CD4-positive, alpha-beta T cell treated with Interleukin-17A for 4 hours (primary cell): ENCODE measurements around the gene SLC13A5.
"Not testable (repeated sequence)": the region's sequence is repeated elsewhere in the genome, so short reads cannot be mapped to it uniquely, and the experiment has no call there.

ENCODE experiments used
- DNase-seq: peaks from one replicate; pipeline ENCODE4 v3.0.0-alpha.2; 2020; ENCODE audit warnings: mixed read lengths

SLC13A5 gene

DNA sequence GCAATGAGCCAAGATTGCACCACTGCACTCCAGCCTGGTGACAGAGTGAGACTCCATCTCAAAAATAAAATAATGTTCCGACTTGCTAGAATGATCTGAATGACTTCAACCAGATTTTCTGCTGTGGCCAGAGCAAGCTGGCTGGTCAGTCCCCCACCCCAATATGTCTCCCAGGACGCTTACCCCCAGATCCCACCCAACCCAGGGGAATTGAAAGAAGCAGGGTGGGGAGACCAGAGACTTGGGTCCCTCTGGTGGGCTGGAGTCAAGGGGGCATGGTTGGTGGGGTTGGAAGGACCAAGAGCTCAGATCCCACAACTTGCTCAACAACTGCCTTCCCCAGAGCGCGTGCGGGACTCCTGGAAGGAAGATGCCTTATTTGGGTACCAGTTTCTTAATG lies 54.8 kb downstream of the SLC13A5 start:
- DNase-seq, result not testable (repeated sequence)

DNA sequence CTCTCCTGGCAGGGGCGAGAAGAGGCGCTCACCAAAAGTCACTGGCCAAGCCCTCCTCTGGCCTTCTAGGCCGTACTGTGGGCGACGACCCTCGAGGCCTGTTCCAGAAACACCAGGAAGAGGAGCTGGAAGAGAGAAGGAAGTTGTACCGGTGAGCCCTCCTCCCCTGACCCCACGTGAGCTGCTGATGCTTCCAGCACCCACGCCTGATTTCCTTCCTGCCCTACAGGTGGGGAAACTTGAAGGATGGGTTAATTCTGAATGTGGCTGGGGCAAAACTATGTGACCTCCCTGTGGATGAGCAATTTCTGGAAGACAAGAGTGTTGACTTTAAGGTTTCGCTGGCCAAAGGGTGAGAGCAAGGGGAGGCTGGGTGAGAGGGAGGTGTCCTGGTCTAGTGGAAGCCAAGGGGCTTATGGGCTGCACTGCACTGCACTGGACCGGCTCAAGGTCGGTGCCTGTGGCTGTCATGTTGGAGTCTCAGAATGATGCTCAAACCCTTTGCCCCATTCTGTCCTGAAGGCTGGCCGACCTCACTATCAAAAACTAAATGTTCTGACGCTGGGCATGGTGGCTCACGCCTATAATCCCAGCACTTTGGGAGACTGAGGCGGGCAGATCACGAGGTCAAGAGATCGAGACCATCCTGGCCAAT lies 55.4 kb downstream of the SLC13A5 start:
- DNase-seq, result no peak

DNA sequence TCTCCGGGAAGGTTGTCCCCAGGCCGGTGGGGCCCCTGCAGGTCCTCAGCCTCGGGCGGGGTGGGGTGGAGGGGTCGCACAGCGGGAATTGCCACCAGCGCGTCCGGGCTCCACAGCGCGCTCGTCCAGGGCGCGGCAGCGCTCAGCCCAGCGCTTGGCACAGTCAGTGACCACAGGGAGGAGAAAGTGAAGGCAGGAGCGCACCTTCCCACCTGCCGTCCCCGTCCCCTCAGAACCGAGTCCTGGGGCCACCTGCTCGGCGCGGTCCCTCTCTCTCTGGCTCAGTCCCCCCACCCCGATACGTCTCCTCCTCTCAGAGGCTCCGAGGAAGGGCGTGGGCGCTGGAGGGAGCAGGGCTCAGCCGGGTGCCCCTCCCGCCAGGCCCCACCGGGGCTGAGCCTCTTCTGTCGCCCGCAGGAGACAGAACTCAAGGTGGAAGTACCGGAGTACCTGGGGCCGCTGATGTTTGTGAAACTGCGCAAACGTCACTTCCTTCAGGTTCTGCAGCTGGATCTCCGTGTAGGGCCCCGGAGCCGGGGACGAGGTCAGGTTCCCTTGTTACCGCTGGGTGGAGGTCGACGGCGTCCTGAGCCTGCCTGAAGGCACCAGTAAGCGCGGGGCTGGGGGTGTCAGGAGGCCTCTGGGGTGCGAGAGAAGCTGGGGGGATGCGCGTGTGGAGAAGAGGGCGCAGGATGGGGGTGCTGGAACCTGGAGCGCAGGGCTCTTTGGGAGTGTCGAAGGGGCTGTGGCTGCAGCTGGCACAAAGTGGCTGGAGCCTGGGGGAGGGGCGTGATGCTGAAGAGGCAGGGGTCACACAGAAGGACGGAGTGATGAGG lies 56.2 kb downstream of the SLC13A5 start:
- DNase-seq, result peak; percentile 71

DNA sequence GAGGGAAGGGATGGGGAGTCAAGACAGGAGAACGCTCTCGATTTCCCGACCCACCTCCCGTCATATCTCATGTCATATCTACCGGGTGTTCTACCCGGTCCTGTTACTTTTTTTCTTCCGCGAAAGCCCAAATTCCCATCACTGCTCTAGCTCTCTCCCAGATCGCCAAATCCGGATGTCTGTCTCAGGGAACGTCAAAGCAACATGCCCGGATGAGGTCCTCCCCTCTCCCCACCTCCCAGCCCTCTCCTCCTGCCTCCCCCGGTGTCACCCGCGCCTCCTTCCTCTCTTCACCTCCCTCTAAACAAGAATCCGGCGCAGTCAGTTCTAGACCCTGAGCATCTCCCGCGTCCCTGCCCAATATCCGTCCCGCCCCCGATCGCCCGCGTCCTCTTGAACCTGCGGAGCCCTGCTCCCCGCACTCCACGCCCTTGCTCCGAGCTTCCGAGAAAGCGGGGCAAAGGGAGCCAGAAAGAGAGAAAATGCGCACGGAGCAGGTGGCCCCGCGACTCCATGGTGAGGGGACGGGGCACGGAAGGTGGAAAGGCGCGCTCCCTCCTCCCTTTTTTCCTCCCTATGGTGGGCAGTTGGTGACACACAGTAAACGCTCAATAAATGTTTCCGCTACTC lies 57.3 kb downstream of the SLC13A5 start:
- not testable (repeated sequence) for DNase-seq

DNA sequence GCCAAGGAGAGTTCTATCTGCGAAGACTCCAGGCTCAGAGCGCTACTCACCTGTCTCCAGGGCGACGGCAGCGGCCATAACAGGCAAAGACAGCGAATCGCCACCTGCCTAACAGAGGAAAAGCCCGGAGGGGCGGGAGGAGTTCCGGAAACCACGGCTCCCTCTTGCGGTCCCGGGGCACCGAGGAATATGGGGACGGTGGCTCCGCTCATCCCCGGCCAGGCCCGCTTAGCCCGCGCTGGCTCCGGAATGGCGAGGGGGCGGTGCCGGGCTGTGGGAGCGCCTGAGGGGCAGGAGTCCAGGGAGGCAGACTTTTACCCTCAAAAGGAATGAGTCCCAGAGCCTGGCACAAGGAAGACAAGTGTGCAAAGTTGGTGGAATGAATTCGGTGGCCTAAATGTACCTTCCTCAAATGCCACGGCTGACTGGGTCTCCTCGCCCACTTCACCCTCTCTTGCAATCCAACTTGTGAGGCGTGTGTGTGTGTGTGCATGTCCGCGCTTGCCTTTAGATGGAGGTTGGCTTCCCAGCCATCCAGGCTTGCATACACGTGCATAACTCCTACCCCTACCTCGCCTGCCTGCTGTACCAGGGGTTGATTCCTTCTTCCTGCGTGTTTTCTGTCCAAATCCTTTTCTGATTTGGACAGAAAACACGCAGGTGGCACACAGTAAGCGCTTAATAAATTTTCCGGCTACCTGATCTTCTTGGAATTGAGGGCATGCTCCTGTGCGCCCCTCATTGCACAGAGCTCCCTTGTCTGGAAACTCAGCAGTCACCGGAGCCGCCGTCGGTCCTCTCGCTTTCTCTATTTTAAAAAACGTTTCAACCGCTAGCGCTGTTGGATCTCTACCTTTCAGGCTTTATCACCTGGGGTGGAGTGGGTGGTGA lies 58.1 kb downstream of the SLC13A5 start:
- no peak for DNase-seq

DNA sequence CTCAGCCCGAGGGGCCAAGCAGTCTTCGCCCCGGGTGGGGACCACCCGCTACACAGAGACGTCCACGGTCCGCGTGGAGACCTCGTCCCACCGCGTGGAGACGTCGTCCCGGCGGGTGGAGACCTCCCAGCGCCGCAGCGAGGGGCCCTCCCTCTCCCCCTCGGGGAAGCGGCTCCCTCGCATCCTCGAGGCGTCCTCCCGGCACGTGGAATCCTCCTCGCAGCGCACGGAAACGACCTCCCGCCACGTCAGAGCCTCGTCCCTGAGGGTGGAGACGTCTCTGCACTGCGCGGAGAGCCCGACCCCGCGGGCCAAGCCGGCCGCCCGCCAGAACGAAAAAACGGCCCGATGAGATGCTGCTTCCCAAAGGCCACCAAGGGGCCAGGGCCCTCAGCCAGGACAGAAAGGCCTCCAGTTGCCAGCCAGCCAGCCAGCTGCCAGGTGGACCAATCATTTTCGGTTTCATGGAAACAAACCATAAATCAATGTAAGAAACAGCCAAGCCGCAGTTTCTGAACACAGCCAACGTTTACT lies 61.2 kb downstream of the SLC13A5 start:
- peak; percentile 61 for DNase-seq

DNA sequence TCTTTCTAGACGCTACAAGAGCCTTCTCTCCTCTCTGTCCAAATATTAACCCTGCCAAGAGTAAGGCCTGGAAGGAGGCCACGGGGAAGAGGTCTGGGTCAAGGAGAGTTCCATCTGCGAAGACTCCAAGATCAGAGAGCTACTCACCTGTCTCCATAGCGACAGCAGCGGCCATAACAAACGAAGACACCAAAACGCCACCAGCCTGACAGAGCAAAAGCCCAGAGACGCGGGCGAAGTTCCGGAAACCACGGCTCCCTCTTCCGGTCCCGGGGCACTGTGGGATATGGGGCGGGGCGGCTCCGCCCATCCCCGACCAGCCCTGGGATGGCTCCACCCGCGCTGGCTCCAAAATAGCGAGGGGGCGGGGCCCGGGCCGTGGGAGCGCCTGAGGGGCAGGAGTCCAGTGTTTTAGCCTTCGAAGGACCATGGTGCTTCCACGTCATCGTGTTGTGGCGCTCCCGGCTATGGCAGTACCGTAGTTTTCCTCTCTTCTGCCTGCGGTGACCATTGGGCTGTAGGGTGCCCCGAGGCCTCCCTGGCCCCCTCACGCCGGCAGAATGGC lies 61.7 kb downstream of the SLC13A5 start, which contains the start of the genes C17orf100 and MED31:
Gene C17orf100 (plus strand): TSS at position 409 of the 565 bp plus-strand sequence. CDS start 152 bp downstream, at position 561.
Gene MED31 (minus strand): TSS at position 252 of the 565 bp plus-strand sequence. CDS start 77 bp downstream, at position 175.
- DNase-seq, result peak; percentile 96

DNA sequence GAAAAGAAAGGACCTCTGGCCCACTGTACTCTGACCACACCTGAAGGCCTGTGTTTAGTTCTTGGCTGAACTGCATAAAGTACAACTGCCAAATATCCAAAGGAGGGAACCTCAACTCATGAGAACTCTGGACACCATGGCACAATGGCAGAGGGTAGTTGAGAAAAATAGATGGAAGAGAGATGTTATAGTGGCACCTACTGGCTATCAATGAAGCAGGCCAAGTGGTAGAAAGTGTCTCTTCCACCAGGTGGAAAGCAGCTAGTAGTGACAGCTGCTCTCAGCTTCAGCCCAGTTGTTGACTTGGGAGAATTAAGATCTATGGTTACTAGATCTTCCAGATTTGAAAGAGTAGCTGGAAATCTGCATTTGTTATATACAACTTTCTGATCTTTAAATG lies 65.0 kb downstream of the SLC13A5 start:
- no peak for DNase-seq

DNA sequence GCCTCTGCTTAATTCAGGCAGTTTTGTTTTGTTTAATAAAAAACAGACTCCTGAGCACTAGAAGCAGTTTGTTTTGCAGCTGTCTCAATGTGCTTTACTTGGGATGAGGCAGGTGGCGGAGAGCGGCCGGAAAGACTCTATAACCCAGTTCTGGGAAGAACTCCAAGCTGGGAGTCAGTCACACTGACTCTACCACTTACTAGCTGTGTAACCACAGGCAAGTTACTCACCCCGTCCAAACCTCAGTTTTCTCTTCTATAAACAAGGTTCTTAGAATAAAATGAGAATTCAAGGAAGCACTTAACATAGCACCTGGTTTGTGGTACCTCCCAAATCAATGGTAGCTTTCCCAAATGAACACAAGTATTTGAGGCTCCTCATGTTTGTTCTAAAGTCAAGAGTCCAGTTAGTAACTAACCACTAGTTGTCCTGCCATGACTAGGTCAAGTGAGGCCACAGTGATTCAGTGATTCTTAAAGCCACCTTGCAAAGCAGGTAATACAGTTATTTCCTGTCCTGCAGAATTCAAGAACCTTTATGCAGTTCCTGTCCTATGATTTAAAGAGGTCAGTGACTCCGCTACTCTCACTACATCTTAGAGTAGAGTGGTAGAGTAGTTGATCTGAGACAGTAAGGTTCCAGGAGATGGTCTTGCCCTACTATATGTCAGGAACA lies 69.6 kb downstream of the SLC13A5 start:
- DNase-seq, result no peak

DNA sequence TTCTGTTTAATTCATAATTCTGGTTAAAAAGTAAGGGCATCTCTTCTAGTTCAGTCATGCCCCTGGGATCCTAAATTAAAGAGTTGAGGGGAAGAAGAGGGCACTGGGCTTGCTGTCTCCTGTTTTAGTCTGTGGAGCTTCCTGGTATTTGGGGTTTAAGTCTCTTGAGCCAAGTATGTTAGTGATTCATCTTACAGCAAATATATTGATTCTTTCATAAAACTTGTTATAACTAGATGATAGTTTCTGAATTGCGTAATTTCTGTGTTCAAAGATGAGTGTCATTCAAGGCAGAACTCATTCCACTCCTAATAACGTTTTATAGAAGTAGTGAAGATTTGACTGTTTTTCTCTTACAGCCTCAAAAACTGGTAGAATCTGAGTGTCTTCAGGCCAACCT lies 70.6 kb downstream of the SLC13A5 start:
- no peak for DNase-seq

DNA sequence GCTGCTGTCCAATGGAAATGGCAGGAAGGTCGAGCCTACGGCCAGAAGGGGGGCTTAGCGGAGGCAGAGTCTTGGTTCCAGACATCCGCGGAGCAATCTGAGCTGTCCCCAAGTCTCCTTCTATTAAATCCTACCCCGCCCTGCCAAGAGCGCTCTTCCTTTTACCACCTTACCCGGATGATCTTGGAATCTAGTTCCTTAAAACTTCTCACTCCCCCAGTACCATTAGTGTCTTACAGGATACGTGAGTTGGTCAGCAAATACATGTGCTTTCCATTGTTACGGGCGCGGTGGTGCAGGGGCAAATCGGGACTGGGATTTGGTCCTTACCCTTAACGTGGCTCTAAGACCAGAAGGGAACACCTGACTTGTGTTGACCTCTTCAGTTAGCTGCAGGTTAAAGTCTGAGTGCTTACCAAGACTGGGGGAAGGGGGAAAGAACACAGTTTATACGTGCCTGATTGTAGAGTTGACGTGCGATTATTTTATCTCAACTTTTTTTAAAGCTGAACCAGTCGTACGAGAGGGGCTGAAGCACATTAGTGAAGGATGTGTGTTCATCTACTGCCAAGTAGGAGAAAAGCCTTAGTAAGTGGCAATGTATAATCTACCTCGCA lies 71.8 kb downstream of the SLC13A5 start:
- no peak for DNase-seq

DNA sequence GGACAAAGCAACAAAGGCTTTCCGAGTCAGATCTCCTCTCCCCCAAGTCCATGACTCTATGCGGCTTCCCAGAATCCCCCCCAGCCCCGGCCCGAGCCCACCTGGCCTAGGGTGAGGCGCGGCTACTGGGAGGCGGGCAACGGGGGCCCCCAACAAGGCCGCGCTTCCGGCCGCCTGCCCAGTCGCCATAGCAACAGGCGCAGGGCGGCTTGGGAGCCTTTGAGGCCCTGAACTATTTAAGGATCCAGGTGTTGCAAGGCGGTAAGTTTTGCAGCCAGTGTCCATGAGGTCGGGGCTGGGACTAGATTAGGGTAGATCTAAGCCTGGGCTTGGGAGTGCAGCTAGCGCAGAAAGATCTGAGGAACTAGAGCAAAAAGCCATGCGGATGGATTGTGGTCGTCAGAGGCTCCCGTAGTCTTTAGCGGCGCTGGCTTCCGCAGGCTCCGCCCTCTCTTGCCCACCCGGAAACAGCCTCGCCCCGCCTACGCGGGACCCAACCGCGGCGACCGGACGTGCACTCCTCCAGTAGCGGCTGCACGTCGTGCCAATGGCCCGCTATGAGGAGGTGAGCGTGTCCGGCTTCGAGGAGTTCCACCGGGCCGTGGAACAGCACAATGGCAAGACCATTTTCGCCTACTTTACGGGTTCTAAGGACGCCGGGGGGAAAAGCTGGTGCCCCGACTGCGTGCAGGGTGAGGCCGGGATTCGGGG lies 72.5 kb downstream of the SLC13A5 start, which contains the start of the genes KIAA0753 and TXNDC17:
Gene KIAA0753 (minus strand): TSS at position 176 of the 711 bp plus-strand sequence. CDS start 5,608 bp downstream, outside the sequence.
Gene TXNDC17 (plus strand): TSS at position 525 of the 711 bp plus-strand sequence. CDS start 23 bp downstream, at position 548.
- DNase-seq, result peak; percentile 95

DNA sequence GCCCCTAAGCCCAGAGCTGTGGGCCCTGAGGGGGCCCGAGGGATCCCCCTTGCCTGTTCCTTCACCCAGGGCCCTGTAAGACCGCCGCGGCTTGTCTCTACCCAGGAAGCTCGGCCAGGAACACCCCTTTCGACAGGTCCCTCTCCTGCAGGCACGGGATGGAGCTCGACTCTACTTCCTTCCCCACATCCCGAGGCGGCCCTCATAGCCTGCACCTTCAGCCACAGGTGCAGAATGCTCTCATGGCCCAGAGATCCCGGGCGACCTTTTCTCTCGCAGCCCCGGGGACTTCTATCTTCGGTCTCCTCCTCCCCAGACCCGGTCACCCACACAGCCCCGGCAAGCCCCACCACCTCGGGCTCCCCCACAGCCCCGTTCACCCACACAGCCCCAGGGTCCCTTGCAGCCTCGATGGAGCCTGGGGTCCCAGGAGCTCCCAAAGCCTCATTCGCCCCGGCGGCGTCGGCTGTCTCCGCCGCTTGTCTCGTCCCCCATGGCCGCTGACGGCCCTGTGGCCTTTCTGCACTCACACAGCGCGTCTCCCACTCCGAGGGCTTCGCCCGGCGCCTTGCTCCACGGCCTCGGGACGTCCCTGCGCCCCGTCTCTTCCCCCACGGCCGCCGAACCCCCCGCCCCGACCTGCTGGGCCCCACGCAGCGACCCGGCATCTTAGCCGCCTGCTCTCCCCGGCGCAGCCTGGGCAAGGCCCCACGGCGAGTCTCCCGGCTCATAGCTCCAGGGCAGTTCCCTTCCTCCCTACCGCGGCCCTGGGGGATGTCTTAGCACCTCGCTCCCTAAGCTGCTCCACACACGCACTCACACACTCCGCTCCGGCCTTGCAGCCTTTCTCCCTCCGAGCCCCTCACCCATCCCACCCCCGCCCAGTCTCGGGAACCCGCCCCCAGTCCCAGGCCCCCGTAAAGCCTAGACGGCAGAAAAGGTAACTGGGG lies 73.3 kb downstream of the SLC13A5 start:
- peak; percentile 39 for DNase-seq

DNA sequence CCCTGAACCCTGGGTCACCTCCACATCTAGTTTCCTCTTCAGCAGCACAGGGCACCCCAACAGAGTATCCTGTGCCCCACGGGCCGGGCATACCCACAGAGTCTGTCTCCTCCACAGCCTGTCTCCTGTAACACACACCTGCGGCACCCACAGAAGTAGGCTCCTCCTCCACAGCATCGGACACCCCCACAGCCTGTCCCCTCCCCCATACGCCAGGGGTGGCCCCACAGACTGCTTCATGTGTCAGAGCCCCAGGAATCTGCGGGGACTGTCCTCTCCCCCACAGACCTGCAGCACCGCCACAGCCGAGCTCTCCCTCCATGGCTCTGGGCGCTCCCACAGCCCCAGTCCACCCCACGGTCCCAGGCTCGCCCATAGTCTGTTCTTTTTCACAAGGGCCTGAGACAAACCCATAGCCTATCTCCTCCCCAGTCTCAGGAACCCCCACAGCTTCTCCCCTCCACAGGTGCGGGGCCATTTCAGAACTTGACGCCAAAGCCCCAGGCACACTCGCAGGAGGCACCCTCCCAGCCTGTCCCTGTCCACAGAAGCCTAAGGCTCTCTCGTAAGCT lies 74.1 kb downstream of the SLC13A5 start:
- DNase-seq, result no peak

DNA sequence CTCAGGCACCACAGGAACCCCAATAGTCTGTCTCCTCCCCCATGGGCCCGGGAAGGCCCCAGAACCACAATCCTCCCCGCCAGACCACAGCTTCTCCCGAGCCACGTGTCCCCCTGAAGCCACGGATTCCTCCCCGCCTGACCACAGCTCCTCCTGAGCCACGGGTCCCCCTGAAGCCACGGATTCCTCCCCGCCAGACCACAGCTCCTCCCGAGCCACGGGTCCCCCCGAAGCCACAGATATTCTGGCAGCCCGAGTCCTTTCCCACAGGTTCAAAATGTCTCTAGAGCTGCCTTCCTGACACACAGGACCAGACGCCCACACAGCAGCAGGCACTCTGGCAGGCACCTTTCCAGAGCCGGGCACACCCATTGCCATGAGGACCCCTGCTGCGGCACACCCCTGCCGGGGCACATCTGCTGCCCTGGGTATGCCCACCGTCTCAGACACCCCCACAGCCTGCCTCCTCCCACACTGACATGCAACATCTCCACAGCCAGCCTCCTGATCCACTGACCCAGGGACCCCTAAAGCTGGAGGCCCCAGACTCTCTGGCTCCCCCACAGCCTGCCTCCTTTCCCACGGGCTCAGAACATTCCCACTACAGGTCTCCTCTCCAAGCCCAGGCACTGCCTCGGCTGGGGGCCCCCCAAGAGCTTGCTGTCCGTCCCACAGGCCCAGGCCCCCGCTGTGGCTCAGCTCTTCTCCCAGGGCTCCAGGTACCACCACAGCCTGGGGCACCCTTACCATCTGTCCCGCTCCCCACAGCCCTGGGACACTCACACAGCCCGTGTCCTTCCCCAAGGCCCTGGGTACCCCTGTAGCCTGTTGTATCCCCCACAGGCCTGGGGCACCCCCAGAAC lies 74.9 kb downstream of the SLC13A5 start:
- no peak for DNase-seq

DNA sequence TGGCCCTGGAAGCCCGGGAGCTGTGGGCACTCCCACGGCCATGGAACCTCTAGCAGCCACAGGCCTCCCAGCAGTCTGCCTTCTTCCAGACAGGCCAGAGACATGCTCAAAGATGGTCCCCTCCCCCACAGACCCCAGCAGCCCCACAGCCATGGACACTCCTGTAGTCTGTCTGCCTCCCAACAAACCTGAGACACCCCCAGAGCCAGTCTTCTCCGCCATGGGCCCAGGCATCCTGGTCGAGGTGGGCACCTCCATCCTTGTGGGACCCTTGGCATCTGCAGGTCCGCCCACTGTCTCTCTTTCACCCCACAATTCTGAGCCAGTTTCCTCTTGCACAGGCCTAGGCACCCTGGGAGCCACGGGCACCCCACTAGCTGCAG lies 75.7 kb downstream of the SLC13A5 start:
- DNase-seq, result no peak
